Measurements from ENCODE around the gene RTL5. TPM values are rescaled to one million over a fixed set of nuclear protein-coding genes. Genes with fewer than 3 reads are reported as not detected.

Gene RTL5
- polyA plus RNA-seq, 1 of the 3 experiments (the other 2 are of a cell fraction): 1.8 TPM

DNA sequence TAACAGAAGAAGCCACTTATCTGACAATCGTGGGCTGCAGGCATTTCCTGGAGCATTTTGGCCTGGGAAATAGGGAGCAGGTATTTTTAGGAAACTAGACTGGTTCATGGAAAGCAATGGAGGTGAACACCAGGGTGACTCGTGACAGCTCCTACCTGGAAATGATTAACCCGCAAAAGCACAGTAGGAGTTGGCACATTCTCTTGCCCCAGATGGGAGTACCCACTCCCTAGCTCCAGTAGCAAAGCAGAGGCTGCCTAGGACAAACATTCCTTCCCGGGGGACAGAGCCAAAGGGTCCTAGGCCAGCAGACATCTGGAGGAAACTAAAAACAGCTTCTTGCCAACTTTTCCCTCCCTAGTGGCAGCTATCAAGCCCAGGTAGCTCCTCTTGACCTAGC lies 29.0 kb downstream of the RTL5 start:
- Histone ChIP-seq H3K27me3 (ENCODE audit: insufficient read depth) (no peaks in the 10 kb centered on the region; the same call in 1 of the 2 replicates), H3K79me2 (ENCODE audit: insufficient read depth) (no peaks in the 10 kb centered on the region), H3K4me1 (ENCODE audit: control insufficient read depth in 1 of 2, insufficient read depth in 2 of 2, low read depth in 1 of 2, low read length in 1 of 2) (peaks cover 0 to 17% of the 10 kb centered on the region in 2 experiments; a peak in 1 of 4 replicates), H3K27ac (ENCODE audit: low read depth in 2 of 2, low read length in 1 of 2) (no peak overlapping the region; a peak in 1 of 4 replicates), H3F3A (replicated peaks; ENCODE audit: insufficient read depth) (no peaks in the 10 kb centered on the region), H4K20me1 (ENCODE audit: insufficient read depth) (no peaks in the 10 kb centered on the region), H3K4me2 (no peak overlapping the region), H3K4me3 (ENCODE audit: low read depth in 2 of 2, low read length in 1 of 2) (no peak overlapping the region), H3K9me2 (no peaks in the 10 kb centered on the region), H3K9me3 (no peaks in the 10 kb centered on the region), H3K9ac (no peak overlapping the region), H3K36me3 (replicated peaks in 1 of 2; ENCODE audit: control insufficient read depth in 1 of 2, insufficient read depth in 2 of 2, low read length in 1 of 2) (no peaks in the 10 kb centered on the region), H2AFZ (ENCODE audit: low read depth) (no peak overlapping the region)
- DNase-seq: no peak
- CTCF ChIA-PET: interaction anchor here (1.3 to 1.7 kb wide), 3 partner anchors 12 to 84 kb away, joined by 4 to 6 read pairs (median 4); no protein-coding TSS in a partner anchor
- POLR2A ChIA-PET: interaction anchor here (0.6 kb wide), 1 partner anchor 12 kb away, joined by 3 read pairs; no protein-coding TSS in a partner anchor
- TF ChIP-seq, protein P1, sequence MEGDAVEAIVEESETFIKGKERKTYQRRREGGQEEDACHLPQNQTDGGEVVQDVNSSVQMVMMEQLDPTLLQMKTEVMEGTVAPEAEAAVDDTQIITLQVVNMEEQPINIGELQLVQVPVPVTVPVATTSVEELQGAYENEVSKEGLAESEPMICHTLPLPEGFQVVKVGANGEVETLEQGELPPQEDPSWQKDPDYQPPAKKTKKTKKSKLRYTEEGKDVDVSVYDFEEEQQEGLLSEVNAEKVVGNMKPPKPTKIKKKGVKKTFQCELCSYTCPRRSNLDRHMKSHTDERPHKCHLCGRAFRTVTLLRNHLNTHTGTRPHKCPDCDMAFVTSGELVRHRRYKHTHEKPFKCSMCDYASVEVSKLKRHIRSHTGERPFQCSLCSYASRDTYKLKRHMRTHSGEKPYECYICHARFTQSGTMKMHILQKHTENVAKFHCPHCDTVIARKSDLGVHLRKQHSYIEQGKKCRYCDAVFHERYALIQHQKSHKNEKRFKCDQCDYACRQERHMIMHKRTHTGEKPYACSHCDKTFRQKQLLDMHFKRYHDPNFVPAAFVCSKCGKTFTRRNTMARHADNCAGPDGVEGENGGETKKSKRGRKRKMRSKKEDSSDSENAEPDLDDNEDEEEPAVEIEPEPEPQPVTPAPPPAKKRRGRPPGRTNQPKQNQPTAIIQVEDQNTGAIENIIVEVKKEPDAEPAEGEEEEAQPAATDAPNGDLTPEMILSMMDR (IDR thresholded peaks at IDR 0.05): no peak
- TF ChIP-seq RXRA (IDR thresholded peaks at IDR 0.05; ENCODE audit: borderline replicate concordance, low read depth) (no peak), EP300 (IDR thresholded peaks at IDR 0.05; ENCODE audit: borderline replicate concordance in 1 of 2, low read depth in 1 of 2, low read length in 1 of 2) (no peak), RAD21 (IDR thresholded peaks at IDR 0.05; ENCODE audit: low read length) (no peak), NFIC (IDR thresholded peaks at IDR 0.05; ENCODE audit: borderline replicate concordance) (no peak), GABPA (IDR thresholded peaks at IDR 0.05; ENCODE audit: low read depth) (no peak), JUND (IDR thresholded peaks at IDR 0.05) (no peak), NRF1 (IDR thresholded peaks at IDR 0.05; ENCODE audit: low read depth, low read length) (no peak), TEAD4 (IDR thresholded peaks at IDR 0.05; ENCODE audit: borderline replicate concordance, insufficient read depth) (no peak), FOXJ3 (CRISPR knock-in tag; IDR thresholded peaks at IDR 0.05) (no peak), TCF12 (IDR thresholded peaks at IDR 0.05) (no peak), SIN3A (IDR thresholded peaks at IDR 0.05; ENCODE audit: borderline replicate concordance, low read depth, low read length) (no peak), MXI1 (IDR thresholded peaks at IDR 0.05; ENCODE audit: low read depth, low read length) (no peak)
- TF ChIP-seq, protein P2, sequence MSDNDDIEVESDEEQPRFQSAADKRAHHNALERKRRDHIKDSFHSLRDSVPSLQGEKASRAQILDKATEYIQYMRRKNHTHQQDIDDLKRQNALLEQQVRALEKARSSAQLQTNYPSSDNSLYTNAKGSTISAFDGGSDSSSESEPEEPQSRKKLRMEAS (IDR thresholded peaks at IDR 0.05; ENCODE audit: low read depth): no peak
- TF ChIP-seq, protein P3, sequence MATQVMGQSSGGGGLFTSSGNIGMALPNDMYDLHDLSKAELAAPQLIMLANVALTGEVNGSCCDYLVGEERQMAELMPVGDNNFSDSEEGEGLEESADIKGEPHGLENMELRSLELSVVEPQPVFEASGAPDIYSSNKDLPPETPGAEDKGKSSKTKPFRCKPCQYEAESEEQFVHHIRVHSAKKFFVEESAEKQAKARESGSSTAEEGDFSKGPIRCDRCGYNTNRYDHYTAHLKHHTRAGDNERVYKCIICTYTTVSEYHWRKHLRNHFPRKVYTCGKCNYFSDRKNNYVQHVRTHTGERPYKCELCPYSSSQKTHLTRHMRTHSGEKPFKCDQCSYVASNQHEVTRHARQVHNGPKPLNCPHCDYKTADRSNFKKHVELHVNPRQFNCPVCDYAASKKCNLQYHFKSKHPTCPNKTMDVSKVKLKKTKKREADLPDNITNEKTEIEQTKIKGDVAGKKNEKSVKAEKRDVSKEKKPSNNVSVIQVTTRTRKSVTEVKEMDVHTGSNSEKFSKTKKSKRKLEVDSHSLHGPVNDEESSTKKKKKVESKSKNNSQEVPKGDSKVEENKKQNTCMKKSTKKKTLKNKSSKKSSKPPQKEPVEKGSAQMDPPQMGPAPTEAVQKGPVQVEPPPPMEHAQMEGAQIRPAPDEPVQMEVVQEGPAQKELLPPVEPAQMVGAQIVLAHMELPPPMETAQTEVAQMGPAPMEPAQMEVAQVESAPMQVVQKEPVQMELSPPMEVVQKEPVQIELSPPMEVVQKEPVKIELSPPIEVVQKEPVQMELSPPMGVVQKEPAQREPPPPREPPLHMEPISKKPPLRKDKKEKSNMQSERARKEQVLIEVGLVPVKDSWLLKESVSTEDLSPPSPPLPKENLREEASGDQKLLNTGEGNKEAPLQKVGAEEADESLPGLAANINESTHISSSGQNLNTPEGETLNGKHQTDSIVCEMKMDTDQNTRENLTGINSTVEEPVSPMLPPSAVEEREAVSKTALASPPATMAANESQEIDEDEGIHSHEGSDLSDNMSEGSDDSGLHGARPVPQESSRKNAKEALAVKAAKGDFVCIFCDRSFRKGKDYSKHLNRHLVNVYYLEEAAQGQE (IDR thresholded peaks at IDR 0.05; ENCODE audit: low read depth, low read length): no peak
- TF ChIP-seq, protein P4, sequence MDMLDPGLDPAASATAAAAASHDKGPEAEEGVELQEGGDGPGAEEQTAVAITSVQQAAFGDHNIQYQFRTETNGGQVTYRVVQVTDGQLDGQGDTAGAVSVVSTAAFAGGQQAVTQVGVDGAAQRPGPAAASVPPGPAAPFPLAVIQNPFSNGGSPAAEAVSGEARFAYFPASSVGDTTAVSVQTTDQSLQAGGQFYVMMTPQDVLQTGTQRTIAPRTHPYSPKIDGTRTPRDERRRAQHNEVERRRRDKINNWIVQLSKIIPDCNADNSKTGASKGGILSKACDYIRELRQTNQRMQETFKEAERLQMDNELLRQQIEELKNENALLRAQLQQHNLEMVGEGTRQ (IDR thresholded peaks at IDR 0.05; ENCODE audit: borderline replicate concordance, low read depth, low read length): no peak
- WGBS (ENCODE audit: low lambda C conversion rate): 51% methylated on average over 4 of the region's 4 CpGs
